WTC11 (cell line): ENCODE results near the gene ZRANB2. TPM values are rescaled to one million over a fixed set of nuclear protein-coding genes. Genes with fewer than 3 reads are reported as not detected.

Experiments used
- ATAC-seq: fragments of 200-7000 bp; cut with Tn5 transposase; 2 replicates; pipeline ENCODE4 v1.10.0; 2021; ENCODE audit warnings: mild to moderate bottlenecking, moderate library complexity
- CTCF ChIA-PET: fragments of 300-600 bp; sonication (Branson Sonifier 250); formaldehyde crosslinking; loops from one replicate; lab custom pipeline; 2021; ENCODE audit warnings: antibody characterized with exemption; lab: Charles Lee
- POLR2A ChIA-PET: fragments of 350-600 bp; sonication (Branson Sonifier 250); formaldehyde crosslinking; loops from one replicate; lab custom pipeline; 2021; ENCODE audit warnings: antibody characterized with exemption; lab: Charles Lee
- DNase-seq: peaks from one replicate; pipeline ENCODE4 v3.0.0; 2021; ENCODE audit warnings: low spot score
- H3K27ac Mint-ChIP-seq: 2 replicates; pipeline ENCODE4 v1.8.0; 2021; ENCODE audit warnings: mixed read lengths
- H3K27me3 Mint-ChIP-seq: 2 replicates; pipeline ENCODE4 v1.8.0; 2021; ENCODE audit warnings: low read depth, mild to moderate bottlenecking, moderate library complexity, mixed read lengths
- H3K36me3 Mint-ChIP-seq: 2 replicates; pipeline ENCODE4 v1.8.0; 2021; ENCODE audit warnings: mixed read lengths
- H3K4me1 Mint-ChIP-seq: 2 replicates; pipeline ENCODE4 v1.8.0; 2022; ENCODE audit warnings: mixed read lengths
- H3K4me3 Mint-ChIP-seq: 2 replicates; pipeline ENCODE4 v1.8.0; 2021; ENCODE audit warnings: mild to moderate bottlenecking, moderate library complexity, mixed read lengths
- H3K9me3 Mint-ChIP-seq: 2 replicates; pipeline ENCODE4 v1.8.0; 2021; ENCODE audit warnings: mixed read lengths
- CREB1 ChIP-seq: sonication (generic); formaldehyde crosslinking; IDR thresholded peaks from 2 replicates; pipeline ENCODE4 v1.8.0; 2023; ENCODE audit warnings: mild to moderate bottlenecking, missing genetic modification reagents
- EMX1 ChIP-seq: fragments of 250-450 bp; sonication (Bioruptor Pico); IDR thresholded peaks from 2 replicates; pipeline ENCODE4 v1.8.0; 2021; ENCODE audit warnings: mild to moderate bottlenecking
- ETV6 ChIP-seq: sonication (generic); formaldehyde crosslinking; IDR thresholded peaks from 2 replicates; pipeline ENCODE4 v1.8.1; 2022; ENCODE audit warnings: mild to moderate bottlenecking, missing genetic modification reagents
- FOXJ3 ChIP-seq: sonication (generic); formaldehyde crosslinking; IDR thresholded peaks from 2 replicates; pipeline ENCODE4 v1.9.0; 2021; ENCODE audit warnings: missing genetic modification reagents, mild to moderate bottlenecking, borderline replicate concordance
- GABPB1 ChIP-seq: sonication (generic); formaldehyde crosslinking; IDR thresholded peaks from 2 replicates; pipeline ENCODE4 v1.8.1; 2023; ENCODE audit warnings: mild to moderate bottlenecking, missing genetic modification reagents
- GRHL2 ChIP-seq: fragments of 250-450 bp; sonication (Bioruptor Pico); IDR thresholded peaks from 2 replicates; pipeline ENCODE4 v1.8.0; 2022; ENCODE audit warnings: mild to moderate bottlenecking, moderate library complexity; ENCODE audit not compliant: insufficient replicate concordance, severe bottlenecking
- MYBL2 ChIP-seq: sonication (generic); formaldehyde crosslinking; IDR thresholded peaks from 2 replicates; pipeline ENCODE4 v1.8.1; 2023; ENCODE audit warnings: mild to moderate bottlenecking, moderate library complexity, missing genetic modification reagents
- NFE2L1 ChIP-seq: sonication (generic); formaldehyde crosslinking; IDR thresholded peaks from 2 replicates; pipeline ENCODE4 v1.8.1; 2023; ENCODE audit warnings: missing genetic modification reagents
- NR3C1 ChIP-seq: sonication (generic); formaldehyde crosslinking; conservative IDR thresholded peaks from 2 replicates; pipeline ENCODE4 v1.8.1; 2023; ENCODE audit warnings: low read depth, mild to moderate bottlenecking, missing genetic modification reagents
- TP53 ChIP-seq: sonication (generic); formaldehyde crosslinking; IDR thresholded peaks from 2 replicates; pipeline ENCODE4 v1.8.1; 2023; ENCODE audit warnings: mild to moderate bottlenecking, missing genetic modification reagents
- ZNF121 ChIP-seq: sonication (generic); formaldehyde crosslinking; IDR thresholded peaks from 2 replicates; pipeline ENCODE4 v1.8.0; 2023; ENCODE audit warnings: missing genetic modification reagents
- ZNF138 ChIP-seq: sonication (generic); formaldehyde crosslinking; conservative IDR thresholded peaks from 2 replicates; pipeline ENCODE4 v1.8.1; 2022; ENCODE audit warnings: mild to moderate bottlenecking, moderate library complexity, missing genetic modification reagents
- ZNF317 ChIP-seq: sonication (generic); formaldehyde crosslinking; IDR thresholded peaks from 2 replicates; pipeline ENCODE4 v1.8.1; 2023; ENCODE audit warnings: low read depth, mild to moderate bottlenecking, moderate library complexity, missing genetic modification reagents, borderline replicate concordance
- ZNF416 ChIP-seq: fragments of 250-450 bp; sonication (Bioruptor Pico); IDR thresholded peaks from 2 replicates; pipeline ENCODE4 v1.9.0; 2021; ENCODE audit warnings: mild to moderate bottlenecking, inconsistent platforms
- ZNF671 ChIP-seq: fragments of 250-450 bp; sonication (Bioruptor Pico); IDR thresholded peaks from 2 replicates; pipeline ENCODE4 v1.8.0; 2021; ENCODE audit warnings: mild to moderate bottlenecking
- total RNA-seq: library from RNA; stranded (reverse); gene quantifications from 3 replicates; pipeline ENCODE4 v1.2.3, GENCODE V29; 2021
- TF ChIP-seq, protein P1 (sequence below): fragments of 250-450 bp; sonication (Bioruptor Pico); IDR thresholded peaks from 2 replicates; pipeline ENCODE4 v1.8.0; 2021; ENCODE audit warnings: mild to moderate bottlenecking
- TF ChIP-seq, protein P2 (sequence below): sonication (generic); formaldehyde crosslinking; IDR thresholded peaks from 2 replicates; pipeline ENCODE4 v1.8.1; 2022; ENCODE audit warnings: low read depth, mild to moderate bottlenecking, moderate library complexity, missing genetic modification reagents, borderline replicate concordance
- TF ChIP-seq, protein P3 (sequence below): sonication (generic); formaldehyde crosslinking; IDR thresholded peaks from 2 replicates; pipeline ENCODE4 v1.8.0; 2023; ENCODE audit warnings: missing genetic modification reagents
- TF ChIP-seq, protein P4 (sequence below): sonication (generic); formaldehyde crosslinking; IDR thresholded peaks from 2 replicates; pipeline ENCODE4 v1.8.1; 2023; ENCODE audit warnings: mild to moderate bottlenecking, missing genetic modification reagents
- TF ChIP-seq, protein P5 (sequence below): sonication (generic); formaldehyde crosslinking; IDR thresholded peaks from 2 replicates; pipeline ENCODE4 v1.8.0; 2022; ENCODE audit warnings: mild to moderate bottlenecking, missing genetic modification reagents
- TF ChIP-seq, protein P6 (sequence below): sonication (generic); formaldehyde crosslinking; IDR thresholded peaks from 2 replicates; pipeline ENCODE4 v1.8.1; 2023; ENCODE audit warnings: mild to moderate bottlenecking, missing genetic modification reagents, borderline replicate concordance
- TF ChIP-seq, protein P7 (sequence below): sonication (generic); formaldehyde crosslinking; IDR thresholded peaks from 2 replicates; pipeline ENCODE4 v1.8.1; 2022; ENCODE audit warnings: missing genetic modification reagents, borderline replicate concordance

The ZRANB2 gene
- total RNA-seq, 1 experiment from 2014 or later = 85.8 TPM

DNA sequence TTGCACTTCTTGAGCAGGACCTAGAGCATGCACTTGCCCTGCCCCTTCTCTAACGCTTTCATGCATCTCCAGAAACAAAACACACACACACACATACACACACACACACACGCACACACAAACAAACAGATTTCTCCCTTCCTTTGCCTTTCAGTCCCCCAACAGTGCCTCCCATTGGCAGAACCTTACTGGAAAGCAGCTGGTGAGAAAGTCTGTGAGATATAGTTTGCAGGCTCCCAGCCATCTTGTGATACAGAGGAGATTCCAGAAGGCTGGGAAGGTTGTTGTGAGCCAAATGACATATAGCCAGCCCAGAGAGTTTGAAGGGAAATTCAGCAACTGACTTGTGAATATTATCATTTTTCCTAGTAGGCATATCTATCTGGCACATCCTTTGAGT lies 35.9 kb upstream of the ZRANB2 start:
- Mint-ChIP-seq H3K4me1 (no peaks in the 10 kb centered on the region), H3K27me3 (peaks cover 4% of the 10 kb centered on the region; the same call in 1 of the 2 replicates), H3K36me3 (peaks cover 4% of the 10 kb centered on the region), H3K27ac (no peak overlapping the region), H3K9me3 (peaks cover 13% of the 10 kb centered on the region), H3K4me3 (no peak overlapping the region)
- no peak for DNase-seq
- ChIA-PET POLR2A (no interaction called here), CTCF (no interaction called here)
- peak; percentile 72 for ATAC-seq
- no peak for TF ChIP-seq ZNF416 (CRISPR knock-in tag)
- no peak for TF ChIP-seq ETV6
- TF ChIP-seq MYBL2 = no peak
- TF ChIP-seq, protein P1, sequence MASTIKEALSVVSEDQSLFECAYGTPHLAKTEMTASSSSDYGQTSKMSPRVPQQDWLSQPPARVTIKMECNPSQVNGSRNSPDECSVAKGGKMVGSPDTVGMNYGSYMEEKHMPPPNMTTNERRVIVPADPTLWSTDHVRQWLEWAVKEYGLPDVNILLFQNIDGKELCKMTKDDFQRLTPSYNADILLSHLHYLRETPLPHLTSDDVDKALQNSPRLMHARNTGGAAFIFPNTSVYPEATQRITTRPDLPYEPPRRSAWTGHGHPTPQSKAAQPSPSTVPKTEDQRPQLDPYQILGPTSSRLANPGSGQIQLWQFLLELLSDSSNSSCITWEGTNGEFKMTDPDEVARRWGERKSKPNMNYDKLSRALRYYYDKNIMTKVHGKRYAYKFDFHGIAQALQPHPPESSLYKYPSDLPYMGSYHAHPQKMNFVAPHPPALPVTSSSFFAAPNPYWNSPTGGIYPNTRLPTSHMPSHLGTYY (CRISPR knock-in tag) = no peak
- TF ChIP-seq NFE2L1 (CRISPR knock-in tag) = no peak
- no peak for TF ChIP-seq ZNF317
- TF ChIP-seq, protein P2, sequence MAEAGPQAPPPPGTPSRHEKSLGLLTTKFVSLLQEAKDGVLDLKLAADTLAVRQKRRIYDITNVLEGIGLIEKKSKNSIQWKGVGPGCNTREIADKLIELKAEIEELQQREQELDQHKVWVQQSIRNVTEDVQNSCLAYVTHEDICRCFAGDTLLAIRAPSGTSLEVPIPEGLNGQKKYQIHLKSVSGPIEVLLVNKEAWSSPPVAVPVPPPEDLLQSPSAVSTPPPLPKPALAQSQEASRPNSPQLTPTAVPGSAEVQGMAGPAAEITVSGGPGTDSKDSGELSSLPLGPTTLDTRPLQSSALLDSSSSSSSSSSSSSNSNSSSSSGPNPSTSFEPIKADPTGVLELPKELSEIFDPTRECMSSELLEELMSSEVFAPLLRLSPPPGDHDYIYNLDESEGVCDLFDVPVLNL (CRISPR knock-in tag) = no peak
- no peak for TF ChIP-seq EMX1 (CRISPR knock-in tag)
- TF ChIP-seq, protein P3, sequence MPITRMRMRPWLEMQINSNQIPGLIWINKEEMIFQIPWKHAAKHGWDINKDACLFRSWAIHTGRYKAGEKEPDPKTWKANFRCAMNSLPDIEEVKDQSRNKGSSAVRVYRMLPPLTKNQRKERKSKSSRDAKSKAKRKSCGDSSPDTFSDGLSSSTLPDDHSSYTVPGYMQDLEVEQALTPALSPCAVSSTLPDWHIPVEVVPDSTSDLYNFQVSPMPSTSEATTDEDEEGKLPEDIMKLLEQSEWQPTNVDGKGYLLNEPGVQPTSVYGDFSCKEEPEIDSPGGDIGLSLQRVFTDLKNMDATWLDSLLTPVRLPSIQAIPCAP = no peak
- TF ChIP-seq, protein P4, sequence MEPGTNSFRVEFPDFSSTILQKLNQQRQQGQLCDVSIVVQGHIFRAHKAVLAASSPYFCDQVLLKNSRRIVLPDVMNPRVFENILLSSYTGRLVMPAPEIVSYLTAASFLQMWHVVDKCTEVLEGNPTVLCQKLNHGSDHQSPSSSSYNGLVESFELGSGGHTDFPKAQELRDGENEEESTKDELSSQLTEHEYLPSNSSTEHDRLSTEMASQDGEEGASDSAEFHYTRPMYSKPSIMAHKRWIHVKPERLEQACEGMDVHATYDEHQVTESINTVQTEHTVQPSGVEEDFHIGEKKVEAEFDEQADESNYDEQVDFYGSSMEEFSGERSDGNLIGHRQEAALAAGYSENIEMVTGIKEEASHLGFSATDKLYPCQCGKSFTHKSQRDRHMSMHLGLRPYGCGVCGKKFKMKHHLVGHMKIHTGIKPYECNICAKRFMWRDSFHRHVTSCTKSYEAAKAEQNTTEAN (CRISPR knock-in tag) = no peak
- no peak for TF ChIP-seq FOXJ3
- TF ChIP-seq GRHL2 = no peak
- TF ChIP-seq CREB1 = no peak
- no peak for TF ChIP-seq GABPB1
- TF ChIP-seq, protein P5, sequence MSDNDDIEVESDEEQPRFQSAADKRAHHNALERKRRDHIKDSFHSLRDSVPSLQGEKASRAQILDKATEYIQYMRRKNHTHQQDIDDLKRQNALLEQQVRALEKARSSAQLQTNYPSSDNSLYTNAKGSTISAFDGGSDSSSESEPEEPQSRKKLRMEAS (CRISPR knock-in tag) = no peak
- no peak for TF ChIP-seq TP53 (CRISPR knock-in tag)
- no peak for TF ChIP-seq ZNF671

DNA sequence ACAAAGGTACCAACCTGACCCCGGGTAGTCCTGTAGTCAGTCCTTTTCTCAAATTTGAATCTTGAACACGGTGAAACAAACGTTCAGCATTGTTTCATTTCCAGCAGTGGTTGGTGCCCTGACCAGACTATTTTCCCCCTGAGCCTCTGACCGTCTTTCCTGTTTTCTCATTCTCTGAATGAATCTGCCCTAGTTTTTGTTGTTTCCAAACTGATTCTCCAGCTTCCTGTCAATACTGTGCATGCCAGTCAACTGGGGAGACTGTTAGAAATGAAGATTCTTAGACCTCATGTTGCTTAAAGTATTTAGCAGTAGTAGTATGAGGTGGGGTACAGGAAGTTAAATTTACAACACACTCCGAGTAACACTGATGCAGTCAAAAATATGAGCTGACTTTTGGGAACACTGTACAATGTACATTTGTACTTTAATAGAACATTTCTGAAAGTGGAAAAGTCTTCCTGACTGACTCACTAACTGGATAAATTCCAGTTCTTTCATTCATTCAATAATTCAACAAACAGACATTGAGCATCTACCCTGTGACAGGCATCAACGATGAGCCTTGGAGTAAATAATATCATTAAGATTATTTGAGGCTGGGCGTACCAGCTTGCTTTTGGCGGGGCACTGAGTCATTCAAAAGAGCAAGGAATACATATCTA lies 26.0 kb upstream of the ZRANB2 start:
- Mint-ChIP-seq H3K27me3 (no peaks in the 10 kb centered on the region), H3K4me1 (peaks cover 5% of the 10 kb centered on the region), H3K4me3 (no peak overlapping the region), H3K27ac (no peak overlapping the region), H3K9me3 (no peaks in the 10 kb centered on the region; the same call in 1 of the 2 replicates), H3K36me3 (no peaks in the 10 kb centered on the region)
- ChIA-PET CTCF (no interaction called here), POLR2A (no interaction called here)
- DNase-seq (no peak), ATAC-seq (no peak)
- no peak for TF ChIP-seq ZNF138
- no peak for TF ChIP-seq NR3C1

DNA sequence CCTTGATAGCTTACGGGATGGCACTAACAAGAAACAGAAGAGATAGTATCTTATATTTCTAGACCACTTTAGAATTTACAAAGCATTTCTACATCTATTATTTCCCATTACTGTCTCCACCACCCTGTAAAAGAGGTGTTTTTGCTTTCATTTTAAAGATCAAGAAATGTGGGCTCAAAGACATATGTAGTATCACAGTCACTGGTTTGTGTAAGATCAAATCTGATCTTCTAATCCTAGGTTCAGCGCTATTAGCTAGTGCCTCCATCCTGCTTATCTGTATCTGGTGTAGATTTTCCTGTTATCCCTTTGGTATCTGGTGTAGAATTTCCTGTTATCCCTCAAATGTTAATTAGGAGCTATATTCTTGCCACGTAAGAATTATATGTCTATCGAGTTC lies 23.6 kb upstream of the ZRANB2 start:
- CTCF ChIA-PET = interaction anchor here (1.2 kb wide), 1 partner anchor 23 kb away, joined by 3 read pairs; no protein-coding TSS in a partner anchor
- Mint-ChIP-seq H3K4me1 (peaks cover 6% of the 10 kb centered on the region), H3K36me3 (no peaks in the 10 kb centered on the region)

More for the DNA sequence above, 23.6 kb upstream of the ZRANB2 start:
- DNase-seq (no peak), ATAC-seq (no peak)
- TF ChIP-seq, protein P6, sequence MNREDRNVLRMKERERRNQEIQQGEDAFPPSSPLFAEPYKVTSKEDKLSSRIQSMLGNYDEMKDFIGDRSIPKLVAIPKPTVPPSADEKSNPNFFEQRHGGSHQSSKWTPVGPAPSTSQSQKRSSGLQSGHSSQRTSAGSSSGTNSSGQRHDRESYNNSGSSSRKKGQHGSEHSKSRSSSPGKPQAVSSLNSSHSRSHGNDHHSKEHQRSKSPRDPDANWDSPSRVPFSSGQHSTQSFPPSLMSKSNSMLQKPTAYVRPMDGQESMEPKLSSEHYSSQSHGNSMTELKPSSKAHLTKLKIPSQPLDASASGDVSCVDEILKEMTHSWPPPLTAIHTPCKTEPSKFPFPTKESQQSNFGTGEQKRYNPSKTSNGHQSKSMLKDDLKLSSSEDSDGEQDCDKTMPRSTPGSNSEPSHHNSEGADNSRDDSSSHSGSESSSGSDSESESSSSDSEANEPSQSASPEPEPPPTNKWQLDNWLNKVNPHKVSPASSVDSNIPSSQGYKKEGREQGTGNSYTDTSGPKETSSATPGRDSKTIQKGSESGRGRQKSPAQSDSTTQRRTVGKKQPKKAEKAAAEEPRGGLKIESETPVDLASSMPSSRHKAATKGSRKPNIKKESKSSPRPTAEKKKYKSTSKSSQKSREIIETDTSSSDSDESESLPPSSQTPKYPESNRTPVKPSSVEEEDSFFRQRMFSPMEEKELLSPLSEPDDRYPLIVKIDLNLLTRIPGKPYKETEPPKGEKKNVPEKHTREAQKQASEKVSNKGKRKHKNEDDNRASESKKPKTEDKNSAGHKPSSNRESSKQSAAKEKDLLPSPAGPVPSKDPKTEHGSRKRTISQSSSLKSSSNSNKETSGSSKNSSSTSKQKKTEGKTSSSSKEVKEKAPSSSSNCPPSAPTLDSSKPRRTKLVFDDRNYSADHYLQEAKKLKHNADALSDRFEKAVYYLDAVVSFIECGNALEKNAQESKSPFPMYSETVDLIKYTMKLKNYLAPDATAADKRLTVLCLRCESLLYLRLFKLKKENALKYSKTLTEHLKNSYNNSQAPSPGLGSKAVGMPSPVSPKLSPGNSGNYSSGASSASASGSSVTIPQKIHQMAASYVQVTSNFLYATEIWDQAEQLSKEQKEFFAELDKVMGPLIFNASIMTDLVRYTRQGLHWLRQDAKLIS (CRISPR knock-in tag) = no peak
- TF ChIP-seq, protein P7, sequence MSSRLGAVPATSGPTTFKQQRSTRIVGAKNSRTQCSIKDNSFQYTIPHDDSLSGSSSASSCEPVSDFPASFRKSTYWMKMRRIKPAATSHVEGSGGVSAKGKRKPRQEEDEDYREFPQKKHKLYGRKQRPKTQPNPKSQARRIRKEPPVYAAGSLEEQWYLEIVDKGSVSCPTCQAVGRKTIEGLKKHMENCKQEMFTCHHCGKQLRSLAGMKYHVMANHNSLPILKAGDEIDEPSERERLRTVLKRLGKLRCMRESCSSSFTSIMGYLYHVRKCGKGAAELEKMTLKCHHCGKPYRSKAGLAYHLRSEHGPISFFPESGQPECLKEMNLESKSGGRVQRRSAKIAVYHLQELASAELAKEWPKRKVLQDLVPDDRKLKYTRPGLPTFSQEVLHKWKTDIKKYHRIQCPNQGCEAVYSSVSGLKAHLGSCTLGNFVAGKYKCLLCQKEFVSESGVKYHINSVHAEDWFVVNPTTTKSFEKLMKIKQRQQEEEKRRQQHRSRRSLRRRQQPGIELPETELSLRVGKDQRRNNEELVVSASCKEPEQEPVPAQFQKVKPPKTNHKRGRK = no peak
- TF ChIP-seq ZNF121 (CRISPR knock-in tag) = no peak
- H3K27me3 Mint-ChIP-seq = no peaks in the 10 kb centered on the region
- H3K4me3 Mint-ChIP-seq = no peak overlapping the region
- H3K9me3 Mint-ChIP-seq = no peaks in the 10 kb centered on the region; the same call in 1 of the 2 replicates
- POLR2A ChIA-PET = no interaction called here
- H3K27ac Mint-ChIP-seq = no peak overlapping the region
